Liver (tissue), 9 donors: ENCODE measurements around the gene EGFR. TPM values are rescaled to one million over a fixed set of nuclear protein-coding genes. Genes with fewer than 3 reads are reported as not detected.
"Not testable (repeated sequence)": the region's sequence is repeated elsewhere in the genome, so short reads cannot be mapped to it uniquely, and the experiment has no call there.

Experiments
- DNase-seq: peaks from one replicate; pipeline ENCODE4 v3.0.0-alpha.2; 2017; ENCODE audit warnings: low spot score
- H3K27ac ChIP-seq, 2 donors: one replicate each; pipeline ENCODE4 v1.7.0; 2013; ENCODE audit warnings: inconsistent platforms in 2 of 2, low read length in 2 of 2, control low read depth in 1 of 2, low read depth in 1 of 2, mild to moderate bottlenecking in 1 of 2
- H3K27me3 ChIP-seq, 4 donors: one replicate each; pipeline versions ENCODE4 v1.6.1 to v1.7.0; 2013; ENCODE audit warnings: low read length in 3 of 4, inconsistent platforms in 1 of 4, mild to moderate bottlenecking in 1 of 4, moderate library complexity in 1 of 4; ENCODE audit not compliant: control insufficient read depth in 4 of 4, insufficient read depth in 4 of 4
- H3K36me3 ChIP-seq, 4 donors: one replicate each; pipeline versions ENCODE4 v1.6.1 to v1.7.0; 2013; ENCODE audit warnings: low read length in 3 of 4, mild to moderate bottlenecking in 3 of 4, low read depth in 1 of 4, moderate library complexity in 1 of 4; ENCODE audit not compliant: control insufficient read depth in 4 of 4, insufficient read depth in 3 of 4
- H3K4me1 ChIP-seq, 4 donors: one replicate each; pipeline versions ENCODE4 v1.6.1 to v1.7.0; 2013; ENCODE audit warnings: low read length in 3 of 4, mild to moderate bottlenecking in 3 of 4, moderate library complexity in 1 of 4; ENCODE audit not compliant: control insufficient read depth in 4 of 4, insufficient read depth in 4 of 4
- H3K4me3 ChIP-seq, 3 donors: one replicate each; pipeline versions ENCODE4 v1.6.1 to v1.7.0; 2013; ENCODE audit warnings: low read length in 3 of 3, control low read depth in 1 of 3, low read depth in 1 of 3, mild to moderate bottlenecking in 1 of 3
- H3K9ac ChIP-seq, 2 donors: one replicate each; pipeline ENCODE4 v1.7.0; 2013; ENCODE audit warnings: low read length in 2 of 2, mild to moderate bottlenecking in 2 of 2, moderate library complexity in 2 of 2, control low read depth in 1 of 2, low read depth in 1 of 2
- H3K9me3 ChIP-seq, 4 donors: one replicate each; pipeline versions ENCODE4 v1.6.1 to v1.7.0; 2013; ENCODE audit warnings: low read length in 3 of 4; ENCODE audit not compliant: control insufficient read depth in 4 of 4
- ATF3 ChIP-seq: IDR thresholded peaks from 2 replicates; pipeline ENCODE4 v1.6.1; 2016; ENCODE audit warnings: antibody characterized with exemption
- EGR1 ChIP-seq, 2 donors: IDR thresholded peaks; 2 replicates each; pipeline ENCODE4 v1.6.1; 2016 to 2018; ENCODE audit warnings: antibody characterized with exemption in 2 of 2, low read depth in 2 of 2
- FOXA1 ChIP-seq: IDR thresholded peaks from 2 replicates; pipeline ENCODE4 v1.6.1; 2016; ENCODE audit warnings: antibody characterized with exemption
- FOXA2 ChIP-seq: IDR thresholded peaks from 2 replicates; pipeline ENCODE4 v1.6.1; 2016; ENCODE audit warnings: antibody characterized with exemption
- GABPA ChIP-seq, 2 donors: IDR thresholded peaks in 1 of 2; conservative IDR thresholded peaks in 1 of 2; 2 replicates each; pipeline ENCODE4 v1.6.1; 2016; ENCODE audit warnings: antibody characterized with exemption in 2 of 2, mild to moderate bottlenecking in 1 of 2, moderate library complexity in 1 of 2
- HNF4A ChIP-seq, 2 donors: conservative IDR thresholded peaks; 2 replicates each; pipeline ENCODE4 v1.6.1; 2016; ENCODE audit warnings: antibody characterized with exemption in 2 of 2, mild to moderate bottlenecking in 2 of 2
- JUND ChIP-seq, 2 donors: IDR thresholded peaks; 2 replicates each; pipeline ENCODE4 v1.6.1; 2016; ENCODE audit warnings: antibody characterized with exemption in 2 of 2
- MAX ChIP-seq: IDR thresholded peaks from 2 replicates; pipeline ENCODE4 v1.6.1; 2016; ENCODE audit warnings: antibody characterized with exemption
- NR2F2 ChIP-seq: IDR thresholded peaks from 2 replicates; pipeline ENCODE4 v1.6.1; 2016; ENCODE audit warnings: antibody characterized with exemption
- RAD21 ChIP-seq, 2 donors: IDR thresholded peaks; 2 replicates each; pipeline ENCODE4 v1.6.1; 2016; ENCODE audit warnings: antibody characterized with exemption in 2 of 2, mild to moderate bottlenecking in 2 of 2
- REST ChIP-seq: IDR thresholded peaks from 2 replicates; pipeline ENCODE4 v1.6.1; 2016; ENCODE audit warnings: antibody characterized with exemption, mild to moderate bottlenecking
- RXRA ChIP-seq, 2 donors: IDR thresholded peaks; 2 replicates each; pipeline ENCODE4 v1.6.1; 2017 to 2018; ENCODE audit warnings: antibody characterized with exemption in 2 of 2, mild to moderate bottlenecking in 1 of 2
- SP1 ChIP-seq: IDR thresholded peaks from 2 replicates; pipeline ENCODE4 v1.6.1; 2018; ENCODE audit warnings: antibody characterized with exemption, mild to moderate bottlenecking
- WGBS: extraction: QIAGEN DNeasy Blood & Tissue Kit; methylation state at CpG from one replicate; pipeline ENCODE4 v1.1.7; 2013; 5-methylcytosine and 5-hydroxymethylcytosine counted together
- polyA plus RNA-seq, 2 donors: library from polyadenylated mRNA; stranded (reverse) in 1 of 2; unstranded in 1 of 2; fragments of 200-250 nt in 1 of 2; fragments of >200 nt in 1 of 2; fragmentation: Nextera tagmentation in 1 of 2; extraction: Ambion mirVana in 1 of 2; gene quantifications; one replicate each; pipeline versions ENCODE4 v1.2.1 to v1.2.3, GENCODE V29; 2013 to 2015
- total RNA-seq, 2 donors: library from RNA; depleted of rRNA; stranded (reverse); fragments of >200 nt; gene quantifications; one replicate each; pipeline ENCODE4 v1.2.3, GENCODE V29; 2014
- donor health status: healthy.
- donor health status: healthy.
- donor health status: healthy.
- donor health status: healthy.
- donor health status: healthy.

EGFR gene
- total and polyA plus RNA-seq, 4 donors, result 22.6 to 37.0 (median 27.7) TPM

GRCh38 chr7:55033236-55033846 is 14.5 kb downstream of the EGFR start:
- Histone ChIP-seq H3K4me3 (no peak overlapping the region), H3K36me3 (no peaks in the 10 kb centered on the region), H3K27me3 (no peaks in the 10 kb centered on the region), H3K4me1 (peaks cover 13 to 71% (median 49%) of the 10 kb centered on the region in 4 donors), H3K9ac (no peak overlapping the region), H3K9me3 (no peaks in the 10 kb centered on the region), H3K27ac (peak overlapping the region; percentile 77 to 80)
- WGBS, result 75% methylated on average over 10 of the region's 10 CpGs
- no peak for DNase-seq
- TF ChIP-seq RXRA (IDR thresholded peaks at IDR 0.05) (peak; percentile 29 to 49), HNF4A (conservative IDR thresholded peaks at IDR 0.05) (peak in 1 of 2 donors; percentile 14), NR2F2 (no peak), MAX (no peak)

- Histone ChIP-seq H3K27me3 (no peaks in the 10 kb centered on the region), H3K4me1 (peaks cover 13 to 67% (median 48%) of the 10 kb centered on the region in 4 donors), H3K4me3 (no peak overlapping the region), H3K36me3 (peaks cover 0 to 4% (median 0%) of the 10 kb centered on the region in 4 donors), H3K9me3 (no peaks in the 10 kb centered on the region), H3K9ac (no peak overlapping the region), H3K27ac (peak overlapping the region; percentile 15 to 63)
- TF ChIP-seq FOXA2 (peak; percentile 80), ATF3 (no peak), HNF4A (conservative IDR thresholded peaks at IDR 0.05) (peak; percentile 69 to 78), SP1 (peak; percentile 70), GABPA (IDR thresholded peaks at IDR 0.05 in 1 of 2, conservative IDR thresholded peaks at IDR 0.05 in 1 of 2) (no peak), NR2F2 (no peak), MAX (peak; percentile 36), RXRA (IDR thresholded peaks at IDR 0.05) (peak; percentile 63 to 86), EGR1 (IDR thresholded peaks at IDR 0.05; ENCODE audit: low read depth in 2 of 2) (peak in 1 of 2 donors; percentile 23), REST (peak; percentile 32), JUND (IDR thresholded peaks at IDR 0.05) (peak in 1 of 2 donors; percentile 56), FOXA1 (peak; percentile 43), RAD21 (IDR thresholded peaks at IDR 0.05) (peak in 1 of 2 donors; percentile 44)
- WGBS, result 29% methylated on average over 2 of the region's 2 CpGs
- DNase-seq, result no peak
These were observed 16.0 kb downstream of the EGFR start for GRCh38 chr7:55034776-55035175.

GRCh38 chr7:55035410-55035809 is 16.6 kb downstream of the EGFR start:
- peak in 1 of 2 donors; percentile 8 for TF ChIP-seq HNF4A (conservative IDR thresholded peaks at IDR 0.05)
- WGBS, result 86% methylated on average over 3 of the region's 3 CpGs

More at GRCh38 chr7:55035410-55035809, 16.6 kb downstream of the EGFR start:
- not testable (repeated sequence) for H3K9me3 ChIP-seq, H3K27me3 ChIP-seq, H3K9ac ChIP-seq, H3K4me3 ChIP-seq, DNase-seq, H3K36me3 ChIP-seq
- Histone ChIP-seq H3K27ac (peak overlapping the region in 1 of 2 donors; percentile 15), H3K4me1 (peaks cover 11 to 66% (median 46%) of the 10 kb centered on the region in 4 donors)
